Osteoblast (primary cell): Measurements from ENCODE around the gene SMC6. TPM values are rescaled to one million over a fixed set of nuclear protein-coding genes. Genes with fewer than 3 reads are reported as not detected.

ENCODE experiments used
- DNase-seq: peaks from one replicate; pipeline ENCODE4 v3.0.0; 2011; ENCODE audit warnings: low spot score, mixed read lengths; ENCODE audit not compliant: insufficient read length; ENCODE audit errors: missing footprints
- H2AFZ ChIP-seq: 2 replicates; pipeline ENCODE4 v1.6.0; 2011; ENCODE audit warnings: mild to moderate bottlenecking, low read length
- H3K27ac ChIP-seq: 2 replicates; pipeline ENCODE4 v1.5.1; 2011; ENCODE audit warnings: mild to moderate bottlenecking, low read depth, low read length, moderate library complexity
- H3K27me3 ChIP-seq: 2 replicates; pipeline ENCODE4 v1.6.0; 2012; ENCODE audit warnings: mild to moderate bottlenecking, control low read depth, inconsistent platforms, low read length, moderate library complexity; ENCODE audit not compliant: insufficient read depth
- H3K36me3 ChIP-seq: 2 replicates; pipeline ENCODE4 v1.5.1; 2011; ENCODE audit warnings: mild to moderate bottlenecking, low read length, control low read depth, moderate library complexity; ENCODE audit not compliant: insufficient read depth
- H3K4me1 ChIP-seq: 2 replicates; pipeline ENCODE4 v1.5.1; 2011; ENCODE audit warnings: mild to moderate bottlenecking, low read length, control low read depth, moderate library complexity; ENCODE audit not compliant: insufficient read depth
- H3K4me2 ChIP-seq: 2 replicates; pipeline ENCODE4 v1.6.0; 2011; ENCODE audit warnings: mild to moderate bottlenecking, low read length; ENCODE audit not compliant: insufficient read depth
- H3K4me3 ChIP-seq: fragments of 200-600 bp; sonication (generic); 3 replicates; pipeline ENCODE4 v1.5.1; 2012; ENCODE audit warnings: mild to moderate bottlenecking, low read length, inconsistent platforms; ENCODE audit not compliant: insufficient read depth
- H3K79me2 ChIP-seq: 2 replicates; pipeline ENCODE4 v1.6.0; 2012; ENCODE audit warnings: mild to moderate bottlenecking, low read length, control low read depth, inconsistent platforms; ENCODE audit not compliant: insufficient read depth
- H3K9me3 ChIP-seq: 2 replicates; pipeline ENCODE4 v1.5.1; 2011; ENCODE audit warnings: low read depth, low read length, control low read depth
- H4K20me1 ChIP-seq: 2 replicates; pipeline ENCODE4 v1.6.0; 2012; ENCODE audit warnings: mild to moderate bottlenecking, low read length, control low read depth; ENCODE audit not compliant: insufficient read depth
- CTCF ChIP-seq: IDR thresholded peaks from 2 replicates; pipeline ENCODE4 v1.5.1; 2011; ENCODE audit warnings: mild to moderate bottlenecking, low read depth, low read length, moderate library complexity; ENCODE audit errors: extremely low read depth
- total RNA-seq: library from RNA; depleted of rRNA; stranded (reverse); fragments of >200 nt; gene quantifications from 2 replicates; pipeline ENCODE4 v1.2.3, GENCODE V29; 2012

SMC6 gene
- total RNA-seq, 1 donor = 22.4 TPM

GRCh38 chr2:17689010-17689409 lies 64.6 kb downstream of the SMC6 start:
- Histone ChIP-seq H2AFZ (no peak overlapping the region), H3K4me1 (no peaks in the 10 kb centered on the region), H3K9me3 (no peaks in the 10 kb centered on the region), H4K20me1 (peaks cover 3% of the 10 kb centered on the region), H3K4me3 (no peak overlapping the region), H3K27me3 (no peaks in the 10 kb centered on the region), H3K4me2 (no peak overlapping the region), H3K79me2 (no peaks in the 10 kb centered on the region), H3K36me3 (peaks cover 12% of the 10 kb centered on the region), H3K27ac (no peak overlapping the region)
- no peak for DNase-seq
- TF ChIP-seq CTCF = no peak

- H3K9me3 ChIP-seq = no peaks in the 10 kb centered on the region
- H2AFZ ChIP-seq = no peak overlapping the region
- no peak overlapping the region for H3K4me2 ChIP-seq
- H3K79me2 ChIP-seq = no peaks in the 10 kb centered on the region
- H3K36me3 ChIP-seq = peaks cover 12% of the 10 kb centered on the region
- no peak for TF ChIP-seq CTCF
- H4K20me1 ChIP-seq = peaks cover 3% of the 10 kb centered on the region
- H3K4me1 ChIP-seq = no peaks in the 10 kb centered on the region
- H3K27me3 ChIP-seq = no peaks in the 10 kb centered on the region
- DNase-seq = no peak
- H3K4me3 ChIP-seq = no peak overlapping the region
- no peak overlapping the region for H3K27ac ChIP-seq
These were observed 65.0 kb downstream of the SMC6 start for GRCh38 chr2:17688600-17688999.

- Histone ChIP-seq H3K36me3 (peaks cover 6% of the 10 kb centered on the region), H3K27ac (no peak overlapping the region), H3K4me1 (no peaks in the 10 kb centered on the region), H3K4me3 (no peak overlapping the region), H4K20me1 (peaks cover 1% of the 10 kb centered on the region), H2AFZ (no peak overlapping the region), H3K9me3 (no peaks in the 10 kb centered on the region), H3K79me2 (no peaks in the 10 kb centered on the region), H3K4me2 (no peak overlapping the region), H3K27me3 (no peaks in the 10 kb centered on the region)
- DNase-seq = no peak
- no peak for TF ChIP-seq CTCF
These were observed 69.6 kb downstream of the SMC6 start for GRCh38 chr2:17683981-17684380.

GRCh38 chr2:17682098-17682857 lies 71.3 kb downstream of the SMC6 start:
- DNase-seq = no peak
- Histone ChIP-seq H3K4me1 (no peaks in the 10 kb centered on the region), H3K4me3 (no peak overlapping the region), H3K27me3 (no peaks in the 10 kb centered on the region), H3K27ac (no peak overlapping the region), H2AFZ (no peak overlapping the region), H3K36me3 (peaks cover 5% of the 10 kb centered on the region), H3K9me3 (no peaks in the 10 kb centered on the region), H3K79me2 (no peaks in the 10 kb centered on the region), H3K4me2 (no peak overlapping the region), H4K20me1 (no peaks in the 10 kb centered on the region)
- no peak for TF ChIP-seq CTCF
